Ovary (tissue), 9 donors: ENCODE data around the gene GOLIM4. TPM values are rescaled to one million over a fixed set of nuclear protein-coding genes. Genes with fewer than 3 reads are reported as not detected.

Experiments used
- DNase-seq, 5 donors: peaks; one replicate each; pipeline ENCODE4 v3.0.0-alpha.2; 2019 to 2020
- H3K27ac ChIP-seq, 2 donors: fragments of 200-600 bp; one replicate each; pipeline versions ENCODE4 v1.5.1 to v1.8.0; 2019 to 2022
- H3K27me3 ChIP-seq: fragments of 200-600 bp; one replicate; pipeline ENCODE4 v1.8.0; 2022
- H3K36me3 ChIP-seq: fragments of 200-600 bp; sonication (generic); one replicate; pipeline ENCODE4 v1.5.1; 2019
- H3K4me1 ChIP-seq: one replicate; pipeline ENCODE4 v1.8.1; 2013; ENCODE audit warnings: mild to moderate bottlenecking, moderate library complexity; ENCODE audit not compliant: insufficient read depth
- H3K4me3 ChIP-seq: fragments of 200-600 bp; sonication (generic); one replicate; pipeline ENCODE4 v1.5.1; 2017
- H3K9me3 ChIP-seq, 2 donors: fragments of 200-600 bp in 1 of 2; sonication (generic) in 1 of 2; one replicate each; pipeline versions ENCODE4 v1.5.1 to v1.8.1; 2013 to 2019; ENCODE audit warnings: mild to moderate bottlenecking in 1 of 2, moderate library complexity in 1 of 2
- CTCF ChIP-seq, 3 donors: fragments of 450-650 bp in 2 of 3; fragments of 200-600 bp in 1 of 3; IDR thresholded peaks; one replicate each; pipeline versions ENCODE4 v1.5.1 to v1.8.0; 2016 to 2022; ENCODE audit warnings: antibody characterized with exemption in 3 of 3, mild to moderate bottlenecking in 1 of 3
- EP300 ChIP-seq: sonication (generic); formaldehyde crosslinking; IDR thresholded peaks from one replicate; pipeline ENCODE4 v1.6.1; 2017; ENCODE audit warnings: antibody characterized with exemption
- POLR2A ChIP-seq: fragments of 450-650 bp; IDR thresholded peaks from one replicate; pipeline ENCODE4 v1.6.1; 2017; ENCODE audit warnings: antibody characterized with exemption, mild to moderate bottlenecking, moderate library complexity
- WGBS, 3 donors: extraction: QIAGEN DNeasy Blood & Tissue Kit in 1 of 3; methylation state at CpG; one replicate each; pipeline versions ENCODE4 v1.1.5 to v1.1.7; 2013 to 2017; 5-methylcytosine and 5-hydroxymethylcytosine counted together
- intact Hi-C, 4 donors: fragments of 100-400 bp; cut with DNase I; formaldehyde crosslinking; loops; one replicate each; pipeline versions ENCODE4 v1.11.0 to v1.15.1; 2022 to 2023
- polyA plus RNA-seq, 2 donors: library from polyadenylated mRNA; stranded (reverse); fragments of 200-250 nt in 1 of 2; fragments of 350-450 nt in 1 of 2; fragmentation: Illumina TruSeq in 1 of 2; extraction: RNeasy Lipid Tissue Mini Kit (QIAGEN cat#74804) in 1 of 2; gene quantifications; one replicate each; pipeline ENCODE4 v1.2.3, GENCODE V29; 2013 to 2014
- total RNA-seq, 7 donors: library from RNA; depleted of rRNA in 2 of 7; stranded (reverse); fragments of >200 nt in 2 of 7; fragmentation: NEBNext Ultra II Directional in 3 of 7; extraction: Animal tissue kit (Norgen Biotek cat#: 25700) in 3 of 7; gene quantifications; one replicate each; pipeline versions ENCODE4 v1.1.0 to v1.2.4, GENCODE V29; 2016 to 2023
- donor health status: DM: no; HTN: no; CAD: no; lungs with moderate emphysema.
- donor health status: DM: no; HTN: no; CAD: no.
- donor health status: Bipolar disorder and iron deficiency.
- donor health status: DM: yes; HTN: yes; CAD: no.
- donor health status: DM: no; HTN: no; CAD: no.
- donor health status: DM: yes; HTN: yes; CAD: no.

The GOLIM4 gene
- total and polyA plus RNA-seq, 9 donors = 15.9 to 29.3 (median 24.1) TPM

GRCh38 chr3:168083906-168084305, 11.8 kb downstream of the GOLIM4 start:
- intact Hi-C loops = no loop called here
- H3K27ac ChIP-seq = no peak overlapping the region
- H3K36me3 ChIP-seq = no peaks in the 10 kb centered on the region
- H3K4me3 ChIP-seq = no peak overlapping the region
- TF ChIP-seq POLR2A (no peak), EP300 (no peak), CTCF (IDR thresholded peaks at IDR 0.05) (no peak)
- WGBS, 3 donors = 63 to 80% (median 79%) methylated on average over 1 of the region's 1 CpG
- no peaks in the 10 kb centered on the region for H3K9me3 ChIP-seq
- H3K27me3 ChIP-seq = peaks cover 2% of the 10 kb centered on the region
- DNase-seq = no peak
- H3K4me1 ChIP-seq = peaks cover 3% of the 10 kb centered on the region

GRCh38 chr3:168081856-168082255, 13.9 kb downstream of the GOLIM4 start:
- Histone ChIP-seq H3K4me1 (peaks cover 2% of the 10 kb centered on the region), H3K27me3 (peaks cover 2% of the 10 kb centered on the region), H3K4me3 (no peak overlapping the region), H3K27ac (no peak overlapping the region), H3K9me3 (no peaks in the 10 kb centered on the region), H3K36me3 (no peaks in the 10 kb centered on the region)
- no peak for TF ChIP-seq CTCF (IDR thresholded peaks at IDR 0.05)
- no peak for DNase-seq
- WGBS, 3 donors = 87 to 89% (median 89%) methylated on average over 3 of the region's 3 CpGs
- intact Hi-C loops = no loop called here

GRCh38 chr3:168081171-168081771, 14.5 kb downstream of the GOLIM4 start:
- Histone ChIP-seq H3K9me3 (no peaks in the 10 kb centered on the region), H3K27ac (no peak overlapping the region), H3K4me1 (peaks cover 2% of the 10 kb centered on the region), H3K27me3 (peaks cover 2% of the 10 kb centered on the region), H3K36me3 (no peaks in the 10 kb centered on the region), H3K4me3 (no peak overlapping the region)
- no peak for DNase-seq
- TF ChIP-seq CTCF (IDR thresholded peaks at IDR 0.05) (no peak), EP300 (no peak), POLR2A (no peak)
- 91 to 93% (median 92%) methylated on average over 2 of the region's 2 CpGs for WGBS, 3 donors
- intact Hi-C loops = no loop called here

GRCh38 chr3:168080499-168081170, 15.1 kb downstream of the GOLIM4 start:
- TF ChIP-seq EP300 (no peak), POLR2A (no peak), CTCF (IDR thresholded peaks at IDR 0.05) (no peak)
- Histone ChIP-seq H3K27me3 (peaks cover 2% of the 10 kb centered on the region), H3K36me3 (no peaks in the 10 kb centered on the region), H3K9me3 (no peaks in the 10 kb centered on the region), H3K4me1 (peaks cover 2% of the 10 kb centered on the region), H3K27ac (no peak overlapping the region), H3K4me3 (no peak overlapping the region)
- 80 to 83% (median 81%) methylated on average over 5 of the region's 5 CpGs for WGBS, 3 donors
- intact Hi-C loops = no loop called here
- DNase-seq = no peak
